Kasumi-1 (cell line): Measurements from ENCODE around the gene NKPD1.
A peak's percentile ranks its signal among the peaks of the same experiment; 100 is the strongest.

Experiments used
- DNase-seq, 2 experiments: peaks; one replicate each; lab custom pipeline; 2025; lab: John Stamatoyannopoulos, UW

Gene NKPD1

DNA sequence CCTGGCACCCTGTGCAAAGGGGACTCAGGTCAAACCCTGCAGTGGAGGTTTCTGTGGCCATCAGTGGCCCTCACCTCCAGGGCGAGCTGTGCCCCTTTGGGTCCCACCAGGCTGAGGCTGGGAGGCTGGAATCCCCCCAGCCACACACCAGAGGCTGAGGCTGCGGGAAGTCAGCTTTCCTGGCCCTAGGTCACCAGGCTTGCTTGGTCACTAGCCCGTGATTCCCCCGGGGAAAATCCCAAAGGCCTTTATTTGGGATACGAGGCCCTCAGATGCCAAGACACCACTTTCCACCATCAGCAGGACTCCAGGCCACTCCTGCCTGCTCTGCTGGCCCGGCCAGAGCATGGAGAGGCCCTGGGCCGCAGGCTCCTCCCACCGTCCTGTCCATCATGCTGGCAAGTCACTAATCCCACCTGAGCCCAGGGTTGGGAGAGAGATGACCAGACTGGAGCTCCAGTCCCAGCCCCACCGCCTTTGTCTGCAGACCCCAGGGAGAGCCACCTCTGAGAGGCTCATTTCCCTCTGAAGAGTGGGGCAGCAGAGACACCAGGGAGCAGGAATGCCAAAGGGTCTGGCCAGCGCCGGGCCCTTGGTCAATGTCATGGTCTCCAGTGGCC is 4.7 kb downstream of the NKPD1 start:
- DNase-seq = no peak

GRCh38 chr19:45154064-45154827 is 6.5 kb downstream of the NKPD1 start:
- peak in 1 of 2 experiments; percentile 33 for DNase-seq

- peak in 1 of 2 experiments; percentile 28 for DNase-seq
These were observed 7.3 kb downstream of the NKPD1 start for GRCh38 chr19:45153339-45154063.

- DNase-seq = no peak
These were observed 8.1 kb downstream of the NKPD1 start for GRCh38 chr19:45152504-45153338.

DNA sequence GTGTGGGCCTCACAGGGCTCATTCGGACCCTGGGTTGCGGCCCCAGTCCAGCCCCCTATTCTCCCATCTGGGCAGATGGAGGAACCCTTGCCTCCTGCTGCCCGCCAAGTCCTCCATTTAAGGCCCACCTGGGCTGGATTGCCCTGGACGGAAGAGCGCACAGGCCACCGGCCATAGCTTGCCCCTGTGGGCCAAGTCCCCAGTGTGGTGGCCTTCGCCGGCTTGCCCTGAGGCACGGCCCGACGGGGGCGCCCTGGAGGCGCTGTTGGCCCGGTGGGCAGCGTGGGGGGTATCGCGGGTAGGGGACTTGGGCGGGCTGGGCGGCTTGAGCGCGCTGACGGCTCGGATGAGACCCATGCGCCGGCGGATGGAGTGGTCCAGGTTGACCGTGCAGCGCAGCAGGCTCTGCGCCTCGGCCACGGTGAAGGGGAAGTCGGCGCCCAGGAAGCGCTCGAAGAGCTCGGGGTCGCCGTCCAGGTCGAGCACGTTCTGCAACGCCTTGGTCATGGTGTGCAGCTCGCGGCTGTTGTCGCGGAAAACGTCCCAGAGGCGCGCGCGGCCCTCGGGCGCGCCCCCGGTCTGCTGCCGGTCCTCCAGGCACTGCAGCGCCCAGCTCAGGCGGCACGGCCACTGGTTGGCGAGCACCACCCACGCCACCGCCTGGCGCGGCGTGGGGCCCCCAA is 8.8 kb downstream of the NKPD1 start:
- DNase-seq = no peak

DNA sequence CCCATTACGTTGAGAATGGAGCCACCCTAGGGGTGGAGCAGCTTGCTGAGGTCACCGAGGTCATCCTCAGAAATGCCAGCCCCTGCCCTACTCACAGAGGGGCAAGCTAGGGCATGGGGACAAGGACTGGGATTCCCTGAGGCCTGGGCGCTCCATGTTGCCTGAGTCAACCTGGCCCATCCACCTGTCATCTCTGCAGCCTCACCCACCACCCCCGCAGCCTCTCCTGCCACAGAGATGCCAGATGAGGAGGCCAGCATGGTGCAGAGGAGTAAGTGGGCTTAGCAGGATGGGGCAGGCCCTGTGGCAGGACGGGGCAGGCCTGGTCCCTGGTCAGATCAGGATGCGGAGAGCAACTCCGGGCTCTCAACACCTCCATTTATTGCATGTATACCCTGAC is 9.5 kb downstream of the NKPD1 start:
- no peak for DNase-seq

- DNase-seq = no peak
These were observed 10.0 kb downstream of the NKPD1 start for GRCh38 chr19:45150751-45151281.

DNA sequence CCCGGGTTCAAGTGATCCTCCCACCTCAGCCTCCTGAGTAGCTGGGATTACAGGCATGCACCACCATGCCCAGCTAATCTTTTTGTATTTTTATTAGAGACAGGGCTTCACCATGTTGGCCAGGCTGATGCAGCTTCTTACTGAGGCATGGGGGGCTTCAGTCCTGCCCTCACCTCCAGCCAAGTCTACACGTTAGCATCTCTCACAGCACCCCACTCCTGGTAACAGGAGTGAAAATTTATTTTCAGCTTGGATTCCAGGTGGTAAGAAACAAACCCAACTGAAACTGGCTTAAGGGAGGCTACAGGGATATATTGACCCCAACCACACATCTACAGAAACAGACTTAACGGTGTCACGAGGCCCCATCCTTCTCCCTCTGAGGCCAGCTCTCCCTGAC is 10.6 kb downstream of the NKPD1 start:
- DNase-seq = no peak

GRCh38 chr19:45149129-45149528 is 11.7 kb downstream of the NKPD1 start:
- no peak for DNase-seq

GRCh38 chr19:45147835-45148676 is 12.7 kb downstream of the NKPD1 start:
- DNase-seq = no peak

DNA sequence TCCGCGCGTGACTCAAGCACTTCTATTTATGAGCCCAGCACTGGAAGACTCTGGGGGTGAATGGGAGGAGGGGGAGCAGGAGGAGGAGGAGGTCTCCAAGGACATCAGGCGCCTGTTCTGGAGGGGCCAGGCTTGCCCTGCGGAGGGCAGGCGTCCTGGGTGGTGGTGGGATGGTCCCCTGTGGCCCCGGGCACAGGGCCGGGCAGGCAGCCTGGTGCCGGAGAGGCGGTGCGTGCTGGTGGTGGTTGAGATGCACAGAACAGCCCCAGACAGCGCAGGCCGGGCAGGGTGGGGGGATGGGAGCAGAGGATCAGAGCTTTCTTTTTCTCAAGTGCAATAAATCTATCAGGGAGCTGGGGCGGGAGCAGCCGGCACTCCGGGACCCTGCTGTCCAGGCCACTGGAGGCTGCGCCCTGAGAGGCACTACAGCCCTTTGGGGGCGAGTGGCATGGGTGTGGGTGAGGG is 14.0 kb downstream of the NKPD1 start:
- DNase-seq = no peak

DNA sequence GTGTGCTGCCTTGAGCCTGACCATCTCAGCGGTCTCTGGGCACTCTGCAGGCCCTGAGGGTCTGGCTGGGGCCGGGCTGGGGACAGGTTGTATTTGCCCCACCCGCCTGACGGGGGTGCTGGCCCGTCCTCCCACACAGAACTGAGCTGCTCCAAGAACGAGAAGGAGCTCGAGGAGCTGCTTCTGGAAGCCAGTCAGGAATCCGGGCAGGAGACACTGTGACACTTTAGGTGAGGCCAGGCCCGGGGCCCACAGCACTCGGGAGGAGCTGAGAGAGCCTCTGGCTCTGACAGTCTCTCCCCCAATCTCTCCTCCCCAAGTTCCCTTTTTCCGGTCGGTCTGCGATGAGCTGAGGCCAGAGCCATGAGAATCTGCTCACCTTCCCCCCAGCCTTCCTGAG is 14.5 kb downstream of the NKPD1 start:
- DNase-seq = peak; percentile 53 to 59

GRCh38 chr19:45145270-45146189 is 15.3 kb downstream of the NKPD1 start:
- no peak for DNase-seq

- DNase-seq = no peak
These were observed 16.1 kb downstream of the NKPD1 start for GRCh38 chr19:45144431-45145269.

- no peak for DNase-seq
These were observed 18.1 kb downstream of the NKPD1 start for GRCh38 chr19:45142726-45143110.

DNA sequence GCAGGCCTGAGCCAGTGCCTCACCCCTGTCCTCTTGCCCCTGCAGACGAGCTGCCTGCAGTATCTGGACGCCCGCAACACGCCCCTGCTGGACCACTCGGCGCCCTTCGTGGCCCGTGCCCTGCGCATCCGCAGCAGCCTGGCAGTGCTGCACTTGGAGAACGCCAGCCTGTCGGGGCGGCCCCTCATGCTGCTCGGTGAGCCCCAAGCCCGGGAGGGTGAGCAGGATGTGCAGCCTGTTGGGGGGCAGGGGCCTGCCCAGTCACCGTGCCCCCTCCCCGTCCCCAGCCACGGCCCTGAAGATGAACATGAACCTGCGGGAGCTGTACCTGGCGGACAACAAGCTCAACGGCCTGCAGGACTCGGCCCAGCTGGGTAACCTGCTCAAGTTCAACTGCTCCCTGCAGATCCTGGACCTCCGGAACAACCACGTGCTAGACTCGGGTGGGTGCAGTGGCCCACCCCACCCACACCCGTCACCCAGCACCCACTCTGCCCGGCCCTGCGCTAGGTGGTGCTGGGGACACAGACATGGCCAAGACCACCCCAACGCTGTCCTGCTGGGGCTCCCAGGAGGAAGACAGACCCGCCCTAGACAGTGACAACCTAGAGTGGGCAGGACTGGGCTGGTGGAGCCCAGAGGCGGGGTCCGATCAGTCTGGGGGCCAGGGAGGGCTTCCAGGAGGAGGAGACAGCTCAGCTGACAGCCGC is 18.6 kb downstream of the NKPD1 start:
- DNase-seq = no peak

GRCh38 chr19:45141203-45141900 is 19.4 kb downstream of the NKPD1 start:
- DNase-seq = no peak
